Activated B cell treated with CpG ODN at 0.5 μM for 24 hours (primary cell): ENCODE measurements around the gene KRTAP5-3. TPM values are rescaled to one million over a fixed set of nuclear protein-coding genes. Genes with fewer than 3 reads are reported as not detected.

Source experiments
- ATAC-seq: fragments of 200-7000 bp; cut with Tn5 transposase; one replicate; pipeline ENCODE4 v1.10.0; 2021; ENCODE audit warnings: low read depth, mild to moderate bottlenecking, moderate library complexity
- CTCF ChIA-PET: fragments of 350-600 bp; sonication (Branson Sonifier 250); formaldehyde crosslinking; loops from one replicate; lab custom pipeline; 2021; ENCODE audit warnings: antibody characterized with exemption; lab: Charles Lee
- POLR2A ChIA-PET: fragments of 350-600 bp; sonication (Branson Sonifier 250); formaldehyde crosslinking; loops from one replicate; lab custom pipeline; 2021; ENCODE audit warnings: antibody characterized with exemption; lab: Charles Lee
- DNase-seq: peaks from one replicate; pipeline ENCODE4 v3.0.0; 2022
- H3K27ac Mint-ChIP-seq: one replicate; pipeline ENCODE4 v1.8.0; 2020; ENCODE audit warnings: mixed read lengths
- H3K27me3 Mint-ChIP-seq: one replicate; pipeline ENCODE4 v1.8.0; 2021; ENCODE audit warnings: mixed read lengths
- H3K36me3 Mint-ChIP-seq: one replicate; pipeline ENCODE4 v1.8.0; 2021; ENCODE audit warnings: low read depth, mixed read lengths
- H3K4me1 Mint-ChIP-seq: one replicate; pipeline ENCODE4 v1.8.0; 2021; ENCODE audit warnings: mixed read lengths
- H3K4me3 Mint-ChIP-seq: one replicate; pipeline ENCODE4 v1.8.0; 2020; ENCODE audit warnings: mild to moderate bottlenecking, mixed read lengths
- H3K9me3 Mint-ChIP-seq: one replicate; pipeline ENCODE4 v1.8.0; 2020; ENCODE audit warnings: mixed read lengths
- CTCF ChIP-seq: fragments of 200-600 bp; IDR thresholded peaks from one replicate; pipeline ENCODE4 v1.8.0; 2022; ENCODE audit warnings: antibody characterized with exemption, mild to moderate bottlenecking
- intact Hi-C: fragments of 100-400 bp; cut with micrococcal nuclease; formaldehyde crosslinking; loops from one replicate; pipeline ENCODE4 v1.15.1; 2024
- total RNA-seq: library from RNA; stranded (reverse); gene quantifications from 2 replicates; pipeline ENCODE4 v1.2.3, GENCODE V29; 2022

Gene KRTAP5-3
- total RNA-seq, 1 donor from 2014 or later: not detected

DNA sequence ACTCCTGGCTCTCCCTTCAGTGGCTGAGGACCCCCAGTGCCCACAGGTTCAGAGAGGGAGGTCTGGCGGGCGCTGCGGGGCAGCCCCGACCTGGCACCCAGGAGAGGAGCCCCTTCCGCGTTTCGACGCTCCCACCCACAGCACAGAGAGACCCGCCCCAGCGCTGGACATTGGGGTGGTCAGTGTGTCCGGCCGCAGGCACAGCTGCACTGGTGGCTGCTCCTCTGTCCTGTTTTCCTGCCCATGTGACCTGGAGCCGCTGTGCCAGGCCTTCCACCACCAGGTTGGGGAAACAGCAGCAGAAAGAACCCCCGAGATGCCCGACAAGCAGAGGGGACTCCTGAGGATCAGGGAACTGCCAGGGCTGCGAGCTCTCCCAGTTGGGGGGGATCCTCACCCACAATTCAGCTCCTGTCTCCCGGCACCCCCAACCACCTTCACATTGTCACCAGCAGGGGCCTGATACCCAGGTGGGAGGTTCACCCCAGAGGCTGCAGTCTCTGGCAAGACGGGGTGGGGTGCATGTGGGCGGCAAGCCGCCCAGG, 35.0 kb upstream of the KRTAP5-3 start:
- CTCF ChIA-PET: interaction anchor here (1.3 kb wide), 1 partner anchor 9 kb away, joined by 5 read pairs; no protein-coding TSS in a partner anchor
- intact Hi-C loops: no loop called here
- TF ChIP-seq CTCF: no peak
- no peak for DNase-seq
- POLR2A ChIA-PET: no interaction called here
- Mint-ChIP-seq H3K36me3 (no peaks in the 10 kb centered on the region), H3K4me3 (no peak overlapping the region), H3K9me3 (no peaks in the 10 kb centered on the region), H3K27ac (no peak overlapping the region), H3K27me3 (peaks cover 24% of the 10 kb centered on the region), H3K4me1 (peaks cover 2% of the 10 kb centered on the region)
- no peak for ATAC-seq

DNA sequence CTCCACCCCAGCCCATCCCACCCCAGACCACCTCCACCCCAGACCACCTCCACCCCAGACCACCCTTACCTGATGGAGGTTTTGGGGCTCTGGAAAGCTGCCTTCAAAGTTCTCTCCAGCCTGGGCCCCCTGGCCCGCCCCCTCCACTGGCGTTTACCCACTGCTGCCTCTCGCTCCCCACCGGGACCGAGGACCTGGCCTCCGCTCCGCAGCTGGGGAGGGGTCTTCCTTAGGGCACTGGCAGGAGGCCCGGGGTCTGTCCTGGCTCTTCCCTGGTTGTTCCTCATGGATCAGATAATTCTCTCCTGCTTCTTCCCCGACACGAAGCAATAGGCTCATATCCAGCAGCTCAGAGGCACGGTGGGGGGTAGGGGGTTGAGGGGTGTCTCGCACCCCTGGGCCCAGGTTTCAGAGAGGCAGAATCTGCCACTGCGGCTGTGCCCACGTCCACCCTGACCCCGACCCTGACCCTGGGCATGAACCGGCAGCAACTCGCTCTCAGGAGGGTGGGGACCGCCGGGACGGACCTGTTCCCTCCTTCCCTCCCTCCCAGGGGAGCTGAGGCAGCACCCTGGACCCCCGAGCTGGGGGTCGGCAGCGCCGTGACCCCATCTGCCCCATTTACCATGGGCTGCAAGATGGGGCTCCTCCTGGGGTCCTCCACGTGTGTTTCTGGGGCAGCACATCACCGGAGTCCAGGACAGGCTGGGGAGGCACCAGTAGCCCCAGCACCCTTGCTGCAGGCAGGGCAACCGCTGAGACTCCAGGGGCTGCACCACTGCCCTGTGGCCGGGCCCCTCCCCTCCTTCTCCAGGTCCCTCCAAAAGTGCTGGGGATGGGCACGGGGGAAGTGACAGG, 34.3 kb upstream of the KRTAP5-3 start:
- ATAC-seq (no peak), DNase-seq (no peak)
- H3K9me3 Mint-ChIP-seq: no peaks in the 10 kb centered on the region
- H3K4me1 Mint-ChIP-seq: peaks cover 2% of the 10 kb centered on the region
- no peak overlapping the region for H3K27ac Mint-ChIP-seq
- ChIA-PET POLR2A (interaction anchor here (0.5 kb wide), 1 partner anchor 85 kb away, joined by 5 read pairs; no protein-coding TSS in a partner anchor), CTCF (no interaction called here)
- intact Hi-C loops: no loop called here
- H3K4me3 Mint-ChIP-seq: no peak overlapping the region
- no peaks in the 10 kb centered on the region for H3K36me3 Mint-ChIP-seq
- peaks cover 24% of the 10 kb centered on the region for H3K27me3 Mint-ChIP-seq
- no peak for TF ChIP-seq CTCF

DNA sequence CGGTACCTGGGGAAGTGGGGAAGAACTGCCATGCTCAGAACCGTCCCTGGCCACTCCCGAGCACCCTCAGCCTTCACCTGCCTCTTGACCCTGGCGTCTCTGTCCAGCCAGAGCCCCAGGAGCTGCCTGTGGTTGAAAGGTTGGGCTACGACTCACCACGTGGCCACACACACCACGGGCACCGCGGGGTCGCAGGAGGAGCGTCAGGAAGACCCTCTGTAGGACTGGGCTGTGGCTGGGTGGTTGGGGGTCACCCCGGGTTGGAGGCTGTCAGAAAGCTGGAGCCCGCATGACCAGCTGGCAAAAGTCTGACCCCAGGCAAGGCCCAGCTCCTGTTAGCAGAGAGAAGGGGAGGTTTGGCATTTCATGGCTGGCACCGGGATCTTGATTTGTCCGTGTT, 32.8 kb upstream of the KRTAP5-3 start:
- DNase-seq (no peak), ATAC-seq (no peak)
- intact Hi-C loops: no loop called here
- Mint-ChIP-seq H3K4me3 (no peak overlapping the region), H3K27me3 (peaks cover 24% of the 10 kb centered on the region), H3K36me3 (no peaks in the 10 kb centered on the region), H3K4me1 (peaks cover 2% of the 10 kb centered on the region), H3K27ac (no peak overlapping the region), H3K9me3 (no peaks in the 10 kb centered on the region)
- POLR2A ChIA-PET: no interaction called here
- TF ChIP-seq CTCF: no peak
- CTCF ChIA-PET: interaction anchor here (2.2 to 2.3 kb wide), 2 partner anchors 10 to 11 kb away, joined by 11 to 13 read pairs; no protein-coding TSS in a partner anchor

DNA sequence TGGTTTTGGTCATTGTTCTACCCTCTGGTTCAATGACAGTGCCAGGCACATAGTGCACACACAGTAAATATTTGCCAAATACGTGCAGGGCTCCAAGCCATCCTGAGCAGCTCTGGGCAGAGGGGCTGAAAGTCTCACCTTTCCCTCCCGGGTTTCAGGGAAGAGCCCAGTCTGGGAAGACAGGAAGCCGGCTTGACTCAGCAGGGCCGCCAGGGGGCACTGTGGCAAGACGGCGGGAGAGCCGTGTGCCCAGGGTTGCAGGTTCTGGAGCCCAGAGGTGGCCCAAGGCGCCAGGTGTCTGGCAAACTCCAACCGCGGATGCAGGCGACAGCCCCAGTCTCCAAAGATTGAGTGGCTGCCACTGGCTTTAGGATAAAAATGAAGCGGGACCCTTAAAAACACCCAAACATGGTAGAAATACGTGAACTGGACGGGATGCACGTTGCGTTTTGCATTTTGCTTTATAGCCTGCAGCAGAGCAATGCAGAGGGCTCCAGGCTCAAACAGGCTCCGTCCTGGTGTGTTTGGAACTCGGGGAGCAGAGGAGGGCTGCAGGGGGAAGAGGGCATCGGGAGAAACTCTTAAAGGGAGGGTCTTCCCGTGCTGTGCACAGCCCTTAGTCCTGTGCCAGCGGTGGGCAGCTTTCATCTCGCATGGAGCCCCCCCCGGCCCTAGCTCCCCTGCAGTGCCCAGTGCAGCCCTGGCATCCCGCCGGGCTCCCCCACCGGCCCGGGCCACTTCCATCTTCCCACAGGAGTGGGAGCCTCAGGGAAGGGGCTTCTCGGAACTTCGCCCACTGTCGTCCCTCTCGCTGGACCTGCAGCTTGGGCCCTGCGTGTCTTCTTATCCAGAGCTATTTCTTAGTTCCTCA, 32.0 kb upstream of the KRTAP5-3 start:
- no peak for TF ChIP-seq CTCF
- DNase-seq (no peak), ATAC-seq (no peak)
- ChIA-PET POLR2A (no interaction called here), CTCF (interaction anchor here (0.9 to 2.3 kb wide), 5 partner anchors 9 to 54 kb away, joined by 3 to 13 read pairs (median 4); no protein-coding TSS in a partner anchor)
- H3K4me3 Mint-ChIP-seq: no peak overlapping the region
- peaks cover 2% of the 10 kb centered on the region for H3K4me1 Mint-ChIP-seq
- H3K27ac Mint-ChIP-seq: no peak overlapping the region
- no peaks in the 10 kb centered on the region for H3K9me3 Mint-ChIP-seq
- peaks cover 26% of the 10 kb centered on the region for H3K27me3 Mint-ChIP-seq
- H3K36me3 Mint-ChIP-seq: no peaks in the 10 kb centered on the region
- intact Hi-C loops: no loop called here
